Mesothelial cell of epicardium (in vitro differentiated cells): ENCODE measurements around the gene UNC5B. TPM values are rescaled to one million over a fixed set of nuclear protein-coding genes. Genes with fewer than 3 reads are reported as not detected.
"Not testable (repeated sequence)": the region's sequence is repeated elsewhere in the genome, so short reads cannot be mapped to it uniquely, and the experiment has no call there.

ENCODE experiments used
- DNase-seq, 2 experiments: peaks; one replicate each; pipeline ENCODE4 v3.0.0; 2021; ENCODE audit warnings: low spot score in 2 of 2; ENCODE audit not compliant: unreplicated experiment in 2 of 2
- H3K27ac Mint-ChIP-seq: 2 replicates; pipeline ENCODE4 v1.8.0; 2021; ENCODE audit warnings: mixed read lengths
- H3K27me3 Mint-ChIP-seq: 2 replicates; pipeline ENCODE4 v1.8.0; 2021; ENCODE audit warnings: low read depth, mixed read lengths
- H3K36me3 Mint-ChIP-seq: 2 replicates; pipeline ENCODE4 v1.8.0; 2021; ENCODE audit warnings: mixed read lengths
- H3K4me1 Mint-ChIP-seq: 2 replicates; pipeline ENCODE4 v1.8.0; 2021; ENCODE audit warnings: mixed read lengths
- H3K4me3 Mint-ChIP-seq: 2 replicates; pipeline ENCODE4 v1.8.0; 2021; ENCODE audit warnings: mild to moderate bottlenecking, moderate library complexity, mixed read lengths
- H3K9me3 Mint-ChIP-seq: 2 replicates; pipeline ENCODE4 v1.8.0; 2021; ENCODE audit warnings: mixed read lengths
- CTCF ChIP-seq: fragments of 200-600 bp; sonication (generic); IDR thresholded peaks from one replicate; pipeline ENCODE4 v1.5.0; 2021; ENCODE audit warnings: antibody characterized with exemption; ENCODE audit not compliant: unreplicated experiment
- total RNA-seq: library from RNA; stranded (reverse); gene quantifications from 3 replicates; pipeline ENCODE4 v1.2.1, GENCODE V29; 2021

UNC5B gene
- total RNA-seq, 1 donor from 2014 or later = 91.5 TPM

- Mint-ChIP-seq H3K36me3 (no peaks in the 10 kb centered on the region), H3K4me3 (peak overlapping the region; percentile 89), H3K27me3 (no peaks in the 10 kb centered on the region), H3K27ac (peak overlapping the region; percentile 82), H3K4me1 (peaks cover 71% of the 10 kb centered on the region), H3K9me3 (no peaks in the 10 kb centered on the region)
- DNase-seq = peak in 1 of 2 experiments; percentile 71
- no peak for TF ChIP-seq CTCF
Measured at GRCh38 chr10:71217266-71218045, 5.1 kb downstream of the UNC5B start.

- DNase-seq = no peak
- TF ChIP-seq CTCF = no peak
- Mint-ChIP-seq H3K4me1 (peaks cover 78% of the 10 kb centered on the region), H3K9me3 (no peaks in the 10 kb centered on the region), H3K27ac (peak overlapping the region; percentile 82), H3K27me3 (no peaks in the 10 kb centered on the region), H3K4me3 (peak overlapping the region; percentile 89), H3K36me3 (no peaks in the 10 kb centered on the region)
Measured at GRCh38 chr10:71218046-71218650, 5.8 kb downstream of the UNC5B start.

- Mint-ChIP-seq H3K27me3 (no peaks in the 10 kb centered on the region), H3K36me3 (no peaks in the 10 kb centered on the region), H3K27ac (peak overlapping the region; percentile 50), H3K4me3 (peak overlapping the region; percentile 89), H3K9me3 (no peaks in the 10 kb centered on the region), H3K4me1 (peaks cover 83% of the 10 kb centered on the region)
- TF ChIP-seq CTCF = no peak
- no peak for DNase-seq
Measured at GRCh38 chr10:71218651-71219050, 6.3 kb downstream of the UNC5B start.

GRCh38 chr10:71219236-71219917, 7.0 kb downstream of the UNC5B start:
- H3K9me3 Mint-ChIP-seq, H3K27me3 Mint-ChIP-seq, DNase-seq, H3K36me3 Mint-ChIP-seq, H3K4me3 Mint-ChIP-seq: not testable (repeated sequence)
- Mint-ChIP-seq H3K4me1 (peaks cover 77% of the 10 kb centered on the region), H3K27ac (peak overlapping the region; percentile 50)

- no peaks in the 10 kb centered on the region for H3K9me3 Mint-ChIP-seq
- H3K27ac Mint-ChIP-seq = peak overlapping the region; percentile 66
- H3K36me3 Mint-ChIP-seq = no peaks in the 10 kb centered on the region
- H3K4me1 Mint-ChIP-seq = peaks cover 70% of the 10 kb centered on the region
- no peak overlapping the region for H3K4me3 Mint-ChIP-seq
- DNase-seq = no peak
- TF ChIP-seq CTCF = no peak
- H3K27me3 Mint-ChIP-seq = no peaks in the 10 kb centered on the region
Measured at GRCh38 chr10:71219918-71220688, 7.7 kb downstream of the UNC5B start.
